Muscle of leg (tissue), 11 donors: Measurements from ENCODE around the gene CSF2RB. TPM values are rescaled to one million over a fixed set of nuclear protein-coding genes. Genes with fewer than 3 reads are reported as not detected.

Experiments
- DNase-seq: peaks from one replicate; pipeline ENCODE4 v3.0.0; 2013
- H3K27ac ChIP-seq: one replicate; pipeline ENCODE4 v1.5.1; 2013; ENCODE audit warnings: mild to moderate bottlenecking, low read length, control low read depth
- H3K27me3 ChIP-seq: one replicate; pipeline ENCODE4 v1.6.1; 2013; ENCODE audit warnings: low read length; ENCODE audit not compliant: control insufficient read depth, insufficient read depth
- H3K36me3 ChIP-seq: one replicate; pipeline ENCODE4 v1.6.1; 2013; ENCODE audit warnings: low read length; ENCODE audit not compliant: control insufficient read depth, insufficient read depth
- H3K4me1 ChIP-seq: one replicate; pipeline ENCODE4 v1.6.1; 2013; ENCODE audit warnings: low read length; ENCODE audit not compliant: control insufficient read depth, insufficient read depth
- H3K4me3 ChIP-seq: one replicate; pipeline ENCODE4 v1.5.1; 2013; ENCODE audit warnings: low read length, control low read depth
- H3K9me3 ChIP-seq: replicated peaks from 2 replicates; pipeline ENCODE4 v1.6.1; 2013; ENCODE audit warnings: low read depth, low read length; ENCODE audit not compliant: control insufficient read depth
- WGBS: methylation state at CpG from one replicate; pipeline ENCODE4 v1.1.5; 2013; ENCODE audit warnings: missing lambda C conversion rate; ENCODE audit not compliant: insufficient coverage; 5-methylcytosine and 5-hydroxymethylcytosine counted together
- polyA plus RNA-seq, 8 donors: library from polyadenylated mRNA; unstranded; fragments of 120-200 nt; gene quantifications; one replicate each; pipeline versions ENCODE4 v1.2.1 to v1.2.3, GENCODE V29; 2013; ENCODE audit warnings: inconsistent platforms in 1 of 8, low replicate concordance in 1 of 8; ENCODE audit not compliant: insufficient read length in 8 of 8, insufficient read depth in 1 of 8
- total RNA-seq: library from RNA; stranded (reverse); fragments of 120-200 nt; gene quantifications from one replicate; pipeline ENCODE4 v1.2.4, GENCODE V29; 2013

The CSF2RB gene
- total and polyA plus RNA-seq, 9 donors: 1.3 to 3.2 (median 2.1) TPM

DNA sequence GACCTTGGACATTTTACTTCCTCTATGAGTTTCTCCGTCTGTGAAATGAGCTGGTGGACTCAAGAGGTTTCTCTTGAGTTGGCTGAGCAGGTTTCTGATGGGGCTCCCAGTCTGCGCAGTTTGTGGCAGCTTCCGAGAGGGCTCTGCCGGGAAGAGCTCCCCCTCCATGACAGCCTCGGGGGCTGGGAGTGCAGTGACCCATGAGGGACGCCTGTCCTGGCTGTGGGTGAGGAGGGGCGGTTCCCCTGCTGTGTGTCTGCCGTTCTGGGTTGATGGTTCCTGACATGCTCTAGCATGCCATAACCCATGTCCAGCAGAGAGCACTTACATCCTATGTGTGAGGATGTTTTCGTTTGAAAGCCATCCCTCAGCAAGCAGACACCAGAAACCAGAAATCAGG is 14.8 kb downstream of the CSF2RB start:
- no peak overlapping the region for H3K4me3 ChIP-seq
- WGBS: 80% methylated on average over 2 of the region's 9 CpGs
- H3K9me3 ChIP-seq: no peaks in the 10 kb centered on the region
- peaks cover 19% of the 10 kb centered on the region for H3K27me3 ChIP-seq
- H3K36me3 ChIP-seq: no peaks in the 10 kb centered on the region
- peaks cover under 1% of the 10 kb centered on the region for H3K4me1 ChIP-seq
- DNase-seq: no peak
- H3K27ac ChIP-seq: no peak overlapping the region

DNA sequence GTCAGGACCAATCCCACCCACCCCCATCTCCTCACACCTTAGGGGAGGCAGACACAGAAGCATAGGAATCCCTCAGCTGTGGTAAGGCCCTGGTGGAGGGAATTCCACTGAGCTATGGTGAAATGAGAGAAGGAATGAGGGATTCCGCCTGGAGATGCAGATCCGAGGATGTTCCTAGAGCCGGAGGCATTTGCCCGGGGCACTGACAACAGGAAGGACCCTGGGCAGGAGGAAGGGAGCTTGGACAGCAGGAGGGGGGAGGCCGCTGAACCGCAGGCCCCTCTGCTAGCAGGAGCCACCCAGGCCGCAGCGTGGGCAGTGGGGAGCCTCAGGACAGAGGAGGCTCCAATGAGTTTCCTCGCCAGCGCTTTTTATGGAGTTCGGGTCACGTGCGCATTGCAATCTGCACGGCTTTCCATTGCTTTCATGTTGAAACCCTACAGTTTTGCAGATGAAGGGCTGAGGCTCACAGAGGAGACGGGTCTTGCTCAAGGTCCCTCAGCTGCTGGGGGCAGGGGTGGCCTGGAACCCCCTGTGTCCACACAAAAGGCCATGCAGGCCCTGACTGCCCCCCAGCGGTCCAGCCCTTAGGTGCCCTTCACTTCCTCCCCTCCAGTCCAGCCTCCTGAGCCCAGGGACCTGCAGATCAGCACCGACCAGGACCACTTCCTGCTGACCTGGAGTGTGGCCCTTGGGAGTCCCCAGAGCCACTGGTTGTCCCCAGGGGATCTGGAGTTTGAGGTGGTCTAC is 15.5 kb downstream of the CSF2RB start:
- Histone ChIP-seq H3K4me1 (peaks cover 4% of the 10 kb centered on the region), H3K36me3 (no peaks in the 10 kb centered on the region), H3K27ac (no peak overlapping the region), H3K27me3 (peaks cover 16% of the 10 kb centered on the region), H3K9me3 (no peaks in the 10 kb centered on the region), H3K4me3 (no peak overlapping the region)
- WGBS: 53% methylated on average over 15 of the region's 17 CpGs
- no peak for DNase-seq

DNA sequence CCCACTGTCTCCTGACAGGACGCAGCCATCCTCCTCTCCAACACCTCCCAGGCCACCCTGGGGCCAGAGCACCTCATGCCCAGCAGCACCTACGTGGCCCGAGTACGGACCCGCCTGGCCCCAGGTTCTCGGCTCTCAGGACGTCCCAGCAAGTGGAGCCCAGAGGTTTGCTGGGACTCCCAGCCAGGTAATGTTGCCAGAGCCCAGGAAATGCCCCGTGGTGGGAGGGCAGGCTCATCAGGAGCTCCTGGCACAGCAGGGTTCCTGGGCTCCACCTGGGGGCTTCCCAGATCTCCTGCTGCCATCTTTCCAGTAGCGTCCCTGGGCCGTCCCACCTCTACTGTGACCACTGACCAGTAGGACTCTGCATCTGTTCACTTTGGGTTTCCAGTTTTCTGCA is 16.2 kb downstream of the CSF2RB start:
- peaks cover 4% of the 10 kb centered on the region for H3K4me1 ChIP-seq
- H3K36me3 ChIP-seq: no peaks in the 10 kb centered on the region
- WGBS: 90% methylated on average over 10 of the region's 10 CpGs
- no peaks in the 10 kb centered on the region for H3K9me3 ChIP-seq
- H3K27ac ChIP-seq: no peak overlapping the region
- peaks cover 16% of the 10 kb centered on the region for H3K27me3 ChIP-seq
- DNase-seq: no peak
- H3K4me3 ChIP-seq: no peak overlapping the region

DNA sequence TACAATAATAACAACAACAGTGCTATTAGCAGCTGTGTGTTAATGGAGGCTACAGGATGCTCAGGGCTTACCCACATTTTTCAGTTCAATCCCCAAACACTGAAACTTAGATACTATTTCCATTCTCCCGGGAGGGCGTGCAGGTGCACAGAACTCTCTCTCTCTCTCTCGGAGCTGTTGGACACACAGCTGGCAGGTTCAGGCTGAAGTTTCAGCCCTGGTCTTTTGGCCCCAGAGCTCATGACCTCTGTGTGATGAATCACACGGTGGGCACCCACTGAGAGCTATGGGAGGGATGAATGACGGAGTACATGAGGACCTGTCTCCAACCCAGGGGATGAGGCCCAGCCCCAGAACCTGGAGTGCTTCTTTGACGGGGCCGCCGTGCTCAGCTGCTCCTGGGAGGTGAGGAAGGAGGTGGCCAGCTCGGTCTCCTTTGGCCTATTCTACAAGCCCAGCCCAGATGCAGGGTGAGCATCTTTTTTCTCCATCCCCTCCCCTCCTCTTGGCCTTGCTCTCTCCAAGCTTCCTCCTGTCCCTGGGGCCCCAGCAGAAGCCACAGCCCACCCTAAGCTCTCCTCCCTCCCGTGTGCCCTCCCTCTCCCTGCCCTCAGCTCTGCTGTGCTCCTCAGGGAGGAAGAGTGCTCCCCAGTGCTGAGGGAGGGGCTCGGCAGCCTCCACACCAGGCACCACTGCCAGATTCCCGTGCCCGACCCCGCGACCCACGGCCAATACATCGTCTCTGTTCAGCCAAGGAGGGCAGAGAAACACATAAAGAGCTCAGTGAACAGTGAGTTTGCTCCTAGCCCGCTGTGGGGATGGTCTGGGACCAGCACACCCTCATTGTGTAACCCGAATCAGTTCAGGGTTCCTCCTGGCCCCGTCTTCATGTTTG is 16.9 kb downstream of the CSF2RB start:
- peaks cover 16% of the 10 kb centered on the region for H3K27me3 ChIP-seq
- no peak overlapping the region for H3K4me3 ChIP-seq
- WGBS: 45% methylated on average over 17 of the region's 20 CpGs
- no peaks in the 10 kb centered on the region for H3K9me3 ChIP-seq
- no peak for DNase-seq
- peaks cover 4% of the 10 kb centered on the region for H3K4me1 ChIP-seq
- no peaks in the 10 kb centered on the region for H3K36me3 ChIP-seq
- H3K27ac ChIP-seq: no peak overlapping the region

DNA sequence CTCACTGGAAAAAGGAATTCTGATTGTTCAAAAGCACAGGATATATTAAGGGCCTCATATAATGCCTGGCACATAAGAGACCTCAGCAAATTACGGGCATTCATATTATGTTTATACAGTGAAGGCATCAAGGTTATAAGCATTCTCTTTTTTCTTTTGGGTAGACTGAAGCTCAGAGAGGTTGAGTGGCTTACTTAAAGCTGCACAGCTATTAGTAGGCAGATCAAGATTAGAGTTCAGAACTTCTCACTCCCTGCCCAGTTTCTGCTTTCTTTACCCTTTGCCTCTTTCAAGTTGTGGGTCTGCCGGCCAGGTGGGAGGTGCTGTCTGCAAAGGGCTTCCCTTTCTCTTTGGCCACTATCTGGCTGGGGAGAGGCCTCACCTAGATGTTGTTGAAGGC is 18.0 kb downstream of the CSF2RB start:
- no CpG with 5 or more reads among the region's 2 CpGs for WGBS
- Histone ChIP-seq H3K27ac (no peak overlapping the region), H3K27me3 (peaks cover 16% of the 10 kb centered on the region), H3K4me1 (peaks cover 4% of the 10 kb centered on the region), H3K4me3 (no peak overlapping the region), H3K36me3 (no peaks in the 10 kb centered on the region), H3K9me3 (no peaks in the 10 kb centered on the region)
- DNase-seq: no peak

DNA sequence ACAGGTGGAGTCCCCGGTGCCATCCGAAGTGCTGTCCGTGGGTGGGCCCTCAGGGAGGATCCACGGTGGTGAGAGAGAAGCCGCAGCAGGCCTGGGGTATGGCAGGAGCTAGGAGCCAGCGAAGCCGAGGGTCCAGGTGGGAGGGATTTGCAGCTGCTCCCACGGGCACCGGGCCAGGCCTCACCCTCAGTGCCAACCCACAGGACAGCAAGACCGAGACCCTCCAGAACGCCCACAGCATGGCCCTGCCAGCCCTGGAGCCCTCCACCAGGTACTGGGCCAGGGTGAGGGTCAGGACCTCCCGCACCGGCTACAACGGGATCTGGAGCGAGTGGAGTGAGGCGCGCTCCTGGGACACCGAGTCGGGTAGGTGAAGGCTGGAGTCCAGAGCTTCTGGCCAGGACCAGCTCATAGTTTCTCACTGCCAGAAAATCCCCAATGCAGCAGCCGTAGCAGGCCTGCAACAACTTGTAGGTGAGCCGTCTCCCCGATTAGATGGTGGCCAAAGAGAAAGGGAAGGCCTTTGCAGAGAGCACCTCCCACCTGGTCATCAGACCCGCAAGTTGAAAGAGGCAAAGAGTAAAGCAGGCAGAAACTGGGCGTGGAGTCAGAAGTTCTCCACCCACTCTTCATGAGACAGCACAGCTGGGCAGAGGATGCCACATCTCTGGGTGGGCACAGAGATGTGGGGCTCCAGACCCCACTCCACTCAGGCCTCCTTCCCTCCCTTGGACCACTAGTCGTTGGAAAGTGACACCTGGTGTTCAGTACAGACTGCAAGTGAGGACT is 20.4 kb downstream of the CSF2RB start:
- Histone ChIP-seq H3K27me3 (peaks cover 7% of the 10 kb centered on the region), H3K36me3 (no peaks in the 10 kb centered on the region), H3K4me1 (peaks cover 4% of the 10 kb centered on the region), H3K4me3 (no peak overlapping the region), H3K27ac (no peak overlapping the region), H3K9me3 (no peaks in the 10 kb centered on the region)
- no peak for DNase-seq
- WGBS: 83% methylated on average over 19 of the region's 25 CpGs

DNA sequence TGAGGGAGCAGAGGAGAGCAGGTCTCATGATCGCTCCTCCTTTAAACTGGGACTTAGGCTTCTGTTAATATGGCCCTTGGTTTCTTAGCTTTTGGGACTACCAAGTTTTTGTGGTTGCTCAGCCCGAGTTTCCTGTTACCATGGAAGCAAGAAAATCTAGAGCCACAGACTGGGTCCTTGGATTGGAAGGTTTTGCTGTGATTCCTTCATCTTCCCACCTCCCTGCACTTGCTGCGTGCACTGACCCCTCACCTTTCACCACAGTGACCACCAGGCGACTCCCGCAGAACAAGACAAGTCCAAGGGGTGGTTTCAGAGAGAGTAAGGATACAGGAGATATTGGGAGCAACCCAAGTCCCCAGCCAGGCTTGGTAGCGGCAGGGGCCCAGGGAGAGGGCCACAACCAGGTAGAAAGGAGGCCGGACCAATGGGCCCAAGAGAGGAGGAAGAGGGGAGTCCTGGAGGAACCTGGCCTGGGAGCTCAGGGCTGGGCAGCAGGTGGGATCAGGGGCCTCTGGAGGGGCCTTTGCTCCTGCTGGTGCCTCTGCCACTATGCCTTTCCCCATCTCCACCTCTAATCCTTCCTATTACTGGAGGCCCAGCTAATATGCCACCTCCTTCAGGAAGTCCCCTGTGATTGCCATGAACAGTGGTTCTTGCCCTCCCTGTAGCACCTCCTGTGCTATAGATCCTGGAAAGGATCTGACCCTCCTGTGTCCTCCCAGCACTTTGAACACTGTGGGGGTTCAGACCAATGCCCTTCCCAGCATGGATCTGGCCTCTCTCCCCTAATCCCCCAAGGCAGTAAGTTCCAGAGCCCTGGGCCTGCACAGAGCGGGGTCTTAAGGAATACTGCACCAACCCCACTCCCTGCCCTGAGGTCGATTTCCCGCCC is 21.2 kb downstream of the CSF2RB start:
- peaks cover 7% of the 10 kb centered on the region for H3K27me3 ChIP-seq
- DNase-seq: no peak
- no peaks in the 10 kb centered on the region for H3K9me3 ChIP-seq
- WGBS: 75% methylated on average over 6 of the region's 10 CpGs
- no peak overlapping the region for H3K27ac ChIP-seq
- no peak overlapping the region for H3K4me3 ChIP-seq
- H3K4me1 ChIP-seq: peaks cover 4% of the 10 kb centered on the region
- H3K36me3 ChIP-seq: no peaks in the 10 kb centered on the region

DNA sequence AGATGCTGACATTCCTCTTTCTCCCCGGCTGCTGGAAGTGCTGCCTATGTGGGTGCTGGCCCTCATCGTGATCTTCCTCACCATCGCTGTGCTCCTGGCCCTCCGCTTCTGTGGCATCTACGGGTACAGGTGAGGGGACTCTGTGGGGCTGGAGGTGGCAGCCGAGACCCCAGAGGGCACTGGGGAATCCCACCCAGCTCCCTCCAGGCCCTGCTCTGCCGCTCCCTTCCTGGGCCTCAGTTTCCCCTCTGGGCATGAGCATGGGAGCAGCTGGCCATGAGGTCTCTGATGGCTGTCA is 21.8 kb downstream of the CSF2RB start:
- 92% methylated on average over 5 of the region's 7 CpGs for whole genome bisulfite sequencing
- no peak for DNase-seq
- Histone ChIP-seq H3K27me3 (peaks cover 5% of the 10 kb centered on the region), H3K9me3 (no peaks in the 10 kb centered on the region), H3K4me1 (peaks cover 4% of the 10 kb centered on the region), H3K4me3 (no peak overlapping the region), H3K27ac (no peak overlapping the region), H3K36me3 (no peaks in the 10 kb centered on the region)

DNA sequence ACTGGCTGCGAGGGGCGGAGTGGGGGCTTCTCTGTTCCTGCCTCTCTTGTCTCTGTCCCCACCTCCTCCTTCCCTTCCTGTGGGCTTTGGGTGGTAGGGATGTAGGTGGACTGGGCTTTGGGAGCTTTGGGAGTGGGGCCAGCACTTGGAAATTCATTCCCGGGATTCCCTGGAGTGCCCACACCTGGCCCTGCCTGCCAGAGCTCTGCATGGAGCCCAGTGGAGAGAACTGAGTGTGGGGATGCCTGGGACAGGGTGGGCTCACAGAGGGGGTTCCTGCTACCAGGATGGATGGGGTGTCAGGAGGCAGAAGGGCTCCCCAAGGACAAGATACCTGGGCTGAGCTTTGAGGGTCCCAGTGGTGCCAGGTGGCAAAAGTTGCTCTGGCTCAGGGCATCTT is 22.3 kb downstream of the CSF2RB start:
- no peaks in the 10 kb centered on the region for H3K9me3 ChIP-seq
- 86% methylated on average over 1 of the region's 3 CpGs for WGBS
- H3K4me1 ChIP-seq: peaks cover 4% of the 10 kb centered on the region
- H3K27ac ChIP-seq: no peak overlapping the region
- DNase-seq: no peak
- H3K4me3 ChIP-seq: no peak overlapping the region
- H3K36me3 ChIP-seq: no peaks in the 10 kb centered on the region
- H3K27me3 ChIP-seq: peaks cover 2% of the 10 kb centered on the region
